Esophagus (tissue), 2 donors: ENCODE results near the gene SLC5A9. TPM values are rescaled to one million over a fixed set of nuclear protein-coding genes. Genes with fewer than 3 reads are reported as not detected.

ENCODE experiments used
- H3K27ac ChIP-seq, 2 donors: one replicate each; pipeline ENCODE4 v1.5.1; 2013; ENCODE audit warnings: low read depth in 2 of 2, mild to moderate bottlenecking in 2 of 2, inconsistent platforms in 1 of 2, low read length in 1 of 2, moderate library complexity in 1 of 2
- H3K27me3 ChIP-seq, 2 donors: one replicate each; pipeline ENCODE4 v1.6.1; 2013; ENCODE audit warnings: low read length in 2 of 2, control low read depth in 1 of 2, mild to moderate bottlenecking in 1 of 2; ENCODE audit not compliant: insufficient read depth in 2 of 2, control insufficient read depth in 1 of 2
- H3K36me3 ChIP-seq, 2 donors: one replicate each; pipeline ENCODE4 v1.6.1; 2013; ENCODE audit warnings: low read length in 1 of 2; ENCODE audit not compliant: control insufficient read depth in 2 of 2, insufficient read depth in 2 of 2
- H3K4me1 ChIP-seq, 2 donors: one replicate each; pipeline ENCODE4 v1.6.1; 2013; ENCODE audit warnings: low read length in 1 of 2; ENCODE audit not compliant: control insufficient read depth in 2 of 2, insufficient read depth in 2 of 2
- H3K4me3 ChIP-seq, 2 donors: one replicate each; pipeline ENCODE4 v1.5.1; 2013; ENCODE audit warnings: low read length in 2 of 2, mild to moderate bottlenecking in 2 of 2, low read depth in 1 of 2, moderate library complexity in 1 of 2
- H3K9me3 ChIP-seq, 2 donors: one replicate each; pipeline ENCODE4 v1.6.1; 2013; ENCODE audit warnings: mild to moderate bottlenecking in 2 of 2, low read depth in 1 of 2, low read length in 1 of 2, moderate library complexity in 1 of 2; ENCODE audit not compliant: control insufficient read depth in 2 of 2, insufficient read depth in 1 of 2
- WGBS, 2 donors: extraction: QIAGEN DNeasy Blood & Tissue Kit; methylation state at CpG; one replicate each; pipeline ENCODE4 v1.1.7; 2013; 5-methylcytosine and 5-hydroxymethylcytosine counted together
- polyA plus RNA-seq, 2 donors: library from polyadenylated mRNA; stranded (reverse); fragments of 200-250 nt; gene quantifications; one replicate each; pipeline ENCODE4 v1.2.3, GENCODE V29; 2013
- donor health status: healthy with polysubstance abuse.
- donor health status: Bipolar disorder and iron deficiency.

Gene SLC5A9
- polyA plus RNA-seq, 2 donors, result 0.07 to 0.24 TPM

GRCh38 chr1:48230236-48230635 is 7.7 kb downstream of the SLC5A9 start:
- Histone ChIP-seq H3K27me3 (no peaks in the 10 kb centered on the region), H3K36me3 (no peaks in the 10 kb centered on the region), H3K9me3 (peaks cover 0 to 2% of the 10 kb centered on the region in 2 donors), H3K4me3 (no peak overlapping the region), H3K4me1 (no peaks in the 10 kb centered on the region), H3K27ac (no peak overlapping the region)
- WGBS, 2 donors, result 89% methylated on average over 4 of the region's 4 CpGs

GRCh38 chr1:48232722-48233121 is 10.2 kb downstream of the SLC5A9 start:
- no peaks in the 10 kb centered on the region for H3K36me3 ChIP-seq
- no peak overlapping the region for H3K27ac ChIP-seq
- H3K9me3 ChIP-seq, result no peaks in the 10 kb centered on the region
- WGBS, 2 donors, result 88 to 92% methylated on average over 1 of the region's 1 CpG
- no peak overlapping the region for H3K4me3 ChIP-seq
- no peaks in the 10 kb centered on the region for H3K27me3 ChIP-seq
- no peaks in the 10 kb centered on the region for H3K4me1 ChIP-seq

GRCh38 chr1:48233666-48234485 is 11.4 kb downstream of the SLC5A9 start:
- H3K27me3 ChIP-seq, result no peaks in the 10 kb centered on the region
- H3K27ac ChIP-seq, result no peak overlapping the region
- H3K4me1 ChIP-seq, result no peaks in the 10 kb centered on the region
- H3K4me3 ChIP-seq, result no peak overlapping the region
- 78 to 81% methylated on average over 12 of the region's 12 CpGs for WGBS, 2 donors
- no peaks in the 10 kb centered on the region for H3K9me3 ChIP-seq
- no peaks in the 10 kb centered on the region for H3K36me3 ChIP-seq

GRCh38 chr1:48235652-48236051 is 13.1 kb downstream of the SLC5A9 start:
- WGBS, 2 donors, result 92 to 94% methylated on average over 13 of the region's 13 CpGs
- Histone ChIP-seq H3K27ac (no peak overlapping the region), H3K4me3 (no peak overlapping the region), H3K9me3 (no peaks in the 10 kb centered on the region), H3K27me3 (no peaks in the 10 kb centered on the region), H3K36me3 (no peaks in the 10 kb centered on the region), H3K4me1 (no peaks in the 10 kb centered on the region)

GRCh38 chr1:48236716-48237470 is 14.4 kb downstream of the SLC5A9 start:
- H3K4me1 ChIP-seq, result no peaks in the 10 kb centered on the region
- H3K36me3 ChIP-seq, result no peaks in the 10 kb centered on the region
- 80 to 85% methylated on average over 4 of the region's 4 CpGs for WGBS, 2 donors
- no peak overlapping the region for H3K27ac ChIP-seq
- no peaks in the 10 kb centered on the region for H3K27me3 ChIP-seq
- H3K4me3 ChIP-seq, result no peak overlapping the region
- H3K9me3 ChIP-seq, result no peaks in the 10 kb centered on the region

GRCh38 chr1:48242141-48242736 is 19.7 kb downstream of the SLC5A9 start:
- Histone ChIP-seq H3K4me3 (no peak overlapping the region), H3K27me3 (no peaks in the 10 kb centered on the region), H3K27ac (no peak overlapping the region), H3K9me3 (no peaks in the 10 kb centered on the region), H3K4me1 (peaks cover 0 to 5% of the 10 kb centered on the region in 2 donors), H3K36me3 (no peaks in the 10 kb centered on the region)
- 90 to 91% methylated on average over 12 of the region's 12 CpGs for WGBS, 2 donors

- WGBS, 2 donors, result 55 to 59% methylated on average over 2 of the region's 2 CpGs
These were observed 22.6 kb downstream of the SLC5A9 start for GRCh38 chr1:48245106-48245505.

GRCh38 chr1:48246727-48247126 is 24.2 kb downstream of the SLC5A9 start:
- no peaks in the 10 kb centered on the region for H3K36me3 ChIP-seq
- no peak overlapping the region for H3K4me3 ChIP-seq
- H3K27ac ChIP-seq, result no peak overlapping the region
- H3K27me3 ChIP-seq, result no peaks in the 10 kb centered on the region
- 74 to 77% methylated on average over 1 of the region's 1 CpG for WGBS, 2 donors
- H3K9me3 ChIP-seq, result no peaks in the 10 kb centered on the region
- H3K4me1 ChIP-seq, result peaks cover 0 to 6% of the 10 kb centered on the region in 2 donors

More at GRCh38 chr1:48245106-48245505, 22.6 kb downstream of the SLC5A9 start:
- Histone ChIP-seq H3K27me3 (no peaks in the 10 kb centered on the region), H3K4me1 (peaks cover 0 to 6% of the 10 kb centered on the region in 2 donors), H3K36me3 (no peaks in the 10 kb centered on the region), H3K27ac (no peak overlapping the region), H3K9me3 (no peaks in the 10 kb centered on the region), H3K4me3 (no peak overlapping the region)

- 90 to 95% methylated on average over 4 of the region's 4 CpGs for WGBS, 2 donors
- Histone ChIP-seq H3K36me3 (no peaks in the 10 kb centered on the region), H3K9me3 (no peaks in the 10 kb centered on the region), H3K27ac (no peak overlapping the region), H3K4me1 (peaks cover 0 to 6% of the 10 kb centered on the region in 2 donors), H3K27me3 (no peaks in the 10 kb centered on the region), H3K4me3 (no peak overlapping the region)
These were observed 25.8 kb downstream of the SLC5A9 start for GRCh38 chr1:48248356-48248755.
